ENCODE data around the gene WDR46. TPM values are rescaled to one million over a fixed set of nuclear protein-coding genes. Genes with fewer than 3 reads are reported as not detected.

The WDR46 gene
- total and polyA plus RNA-seq, 2 of the 8 experiments (the other 6 are each of a cell fraction or from before 2014, with no cell fraction given) = 69.7 to 91.0 TPM

DNA sequence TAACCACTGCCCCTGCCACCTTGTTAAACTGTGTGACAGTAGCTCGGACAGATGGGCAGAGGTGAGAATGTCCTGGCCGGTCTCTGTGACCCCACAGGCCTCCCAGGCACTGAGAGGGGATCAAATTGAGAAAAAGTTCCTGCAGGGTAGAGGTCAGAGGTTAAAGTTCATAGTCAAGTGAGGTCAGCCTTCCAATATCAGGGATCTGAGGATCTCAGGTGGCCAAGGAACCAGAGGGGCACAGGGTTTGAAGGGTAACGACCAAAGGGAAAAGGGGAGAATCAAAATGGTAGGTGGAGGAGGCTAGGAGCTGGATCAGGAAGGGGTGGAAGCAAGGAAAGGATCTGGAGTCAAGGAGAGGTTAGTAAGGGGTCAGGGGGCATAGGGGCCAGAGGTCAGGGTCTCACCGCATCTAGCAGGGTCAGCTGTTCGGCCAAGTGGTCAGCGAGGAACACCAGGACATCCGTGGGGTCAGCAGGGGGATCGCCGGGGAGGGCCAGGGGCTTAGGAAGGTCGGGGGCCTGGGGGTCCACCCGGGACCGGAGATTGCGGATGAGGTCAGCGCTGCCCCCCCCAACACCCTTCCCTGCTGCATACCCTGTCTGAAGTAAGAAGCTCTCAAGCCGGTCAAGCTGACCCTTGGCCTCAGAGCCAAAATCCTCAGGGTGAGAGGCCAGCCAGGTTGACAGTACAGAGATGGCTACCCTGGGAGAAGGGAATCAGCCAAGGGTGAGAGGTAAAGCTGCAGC, 6.8 kb upstream of the WDR46 start:
- no peak overlapping the region for H4K8ac ChIP-seq (ENCODE audit: extremely low read depth, insufficient read depth, low read length)
- H2BK120ac ChIP-seq (replicated peaks; ENCODE audit: low read depth, low read length) = no peak overlapping the region
- H3K14ac ChIP-seq (ENCODE audit: insufficient read length) = no peak overlapping the region
- H3K18ac ChIP-seq (ENCODE audit: extremely low read depth, low read length) = no peak overlapping the region
- FAIRE-seq (no peak), DNase-seq (ENCODE audit: low read depth in 1 of 2, low spot score in 2 of 2) (no peak)
- H3K23me2 ChIP-seq (ENCODE audit: low read depth, low read length) = peaks cover 16% of the 10 kb centered on the region
- TF ChIP-seq CBX5 (IDR thresholded peaks at IDR 0.05; ENCODE audit: low read depth, low read length) = no peak
- no peak overlapping the region for H2BK20ac ChIP-seq (ENCODE audit: low read length)
- H3K56ac ChIP-seq (replicated peaks; ENCODE audit: insufficient read length, low read depth, low read length) = no peak overlapping the region
- H4K20me1 ChIP-seq (replicated peaks in 1 of 2; ENCODE audit: control insufficient read depth in 1 of 2, insufficient read depth in 2 of 2, low read length in 2 of 2) = peaks cover 0 to 3% of the 10 kb centered on the region in 2 experiments
- H3K9me3 ChIP-seq (ENCODE audit: insufficient read depth in 2 of 2, low read depth in 1 of 2, low read length in 1 of 2) = no peaks in the 10 kb centered on the region
- H4K91ac ChIP-seq (replicated peaks; ENCODE audit: insufficient read length, low read length) = no peak overlapping the region
- no peak overlapping the region for H4K5ac ChIP-seq (ENCODE audit: insufficient read length, low read depth, low read length)
- POLR2A ChIA-PET (ENCODE audit: partially characterized antibody) = interaction anchor here (1.4 to 16.7 kb wide), 5 partner anchors 7 to 138 kb away, joined by 3 to 337 read pairs (median 70); partner anchors contain the start of genes B3GALT4, PFDN6, RPS18 and TAPBP
- H2BK15ac ChIP-seq (ENCODE audit: low read length) = no peak overlapping the region
- H2AK5ac ChIP-seq (ENCODE audit: low read depth, low read length) = no peak overlapping the region
- no peak overlapping the region for H3K4me3 ChIP-seq (ENCODE audit: extremely low read depth in 1 of 4, insufficient read depth in 2 of 4, low read depth in 3 of 4, low read length in 4 of 4)
- peaks cover 12 to 21% (median 17%) of the 10 kb centered on the region in 4 experiments; a peak in 7 of 8 replicates for H3K36me3 ChIP-seq (ENCODE audit: control insufficient read depth in 2 of 4, insufficient read depth in 4 of 4, low read length in 3 of 4)
- peak overlapping the region in 1 of 4 experiments; percentile 37; a peak in 2 of 7 replicates for H3K9ac ChIP-seq (replicated peaks in 1 of 4; ENCODE audit: extremely low read depth in 1 of 4, low read depth in 3 of 4, low read length in 3 of 4)
- peaks cover 6% of the 10 kb centered on the region; the same call in 1 of the 2 replicates for H3K79me1 ChIP-seq (ENCODE audit: low read depth, low read length)
- H3K27me3 ChIP-seq (replicated peaks in 1 of 4; ENCODE audit: control insufficient read depth in 3 of 4, extremely low read depth in 1 of 4, insufficient read depth in 3 of 4, low read length in 3 of 4) = no peaks in the 10 kb centered on the region
- WGBS, 2 experiments (ENCODE audit: extremely low coverage in 1 of 2, insufficient coverage in 1 of 2, insufficient read length in 1 of 2, insufficient replicate concordance in 2 of 2, low coverage in 1 of 2, low lambda C conversion rate in 2 of 2, missing lambda C conversion rate in 1 of 2) = 88% methylated on average over 11 of the region's 15 CpGs; no CpG with 5 or more reads in 1 of the 2 experiments
- H3K23ac ChIP-seq (ENCODE audit: insufficient read length) = no peak overlapping the region
- H3K4ac ChIP-seq (replicated peaks; ENCODE audit: insufficient read length, low read depth, low read length) = no peak overlapping the region
- H2BK12ac ChIP-seq (ENCODE audit: low read depth, low read length) = no peak overlapping the region
- H3K4me2 ChIP-seq (ENCODE audit: insufficient read depth in 1 of 2, low read depth in 2 of 2, low read length in 2 of 2) = no peak overlapping the region; a peak in 1 of 4 replicates
- peaks cover 0 to 6% (median 4%) of the 10 kb centered on the region in 4 experiments; a peak in 6 of 7 replicates for H3K4me1 ChIP-seq (replicated peaks in 1 of 4; ENCODE audit: control insufficient read depth in 3 of 4, insufficient read depth in 4 of 4, low read length in 3 of 4)
- CTCF ChIA-PET (ENCODE audit: partially characterized antibody) = interaction anchor here (1.4 to 6.2 kb wide), 2 partner anchors 17 to 24 kb away, joined by 5 to 77 read pairs; partner anchors contain the start of genes B3GALT4, RPS18 and VPS52
- H2BK5ac ChIP-seq (ENCODE audit: low read depth, low read length) = no peak overlapping the region
- H3K79me2 ChIP-seq (ENCODE audit: control insufficient read depth in 1 of 2, insufficient read depth in 2 of 2, low read length in 2 of 2) = peaks cover 0 to 18% of the 10 kb centered on the region in 2 experiments; a peak in 2 of 4 replicates
- no peak overlapping the region for H3K27ac ChIP-seq (ENCODE audit: low read depth, low read length)
- no peak overlapping the region for H2AFZ ChIP-seq (ENCODE audit: low read length)
